NCI-H2107 treated with DMSO at 0.1 percent for 48 hours (cell line): ENCODE data around the gene FBXL17.
A peak's percentile ranks its signal among the peaks of the same experiment; 100 is the strongest.

Source experiments
- DNase-seq: peaks from one replicate; lab custom pipeline; 2025; ENCODE audit not compliant: unreplicated experiment; lab: John Stamatoyannopoulos, UW

FBXL17 gene

GRCh38 chr5:108375768-108376167 lies 6.1 kb downstream of the FBXL17 start:
- no peak for DNase-seq

- no peak for DNase-seq
Measured at GRCh38 chr5:108373426-108373825, 8.5 kb downstream of the FBXL17 start.

- no peak for DNase-seq
Measured at GRCh38 chr5:108372369-108372768, 9.5 kb downstream of the FBXL17 start.

- no peak for DNase-seq
Measured at GRCh38 chr5:108371263-108371662, 10.6 kb downstream of the FBXL17 start.

- no peak for DNase-seq
Measured at GRCh38 chr5:108369167-108369566, 12.7 kb downstream of the FBXL17 start.

- DNase-seq: no peak
Measured at GRCh38 chr5:108367679-108368334, 14.1 kb downstream of the FBXL17 start.

- no peak for DNase-seq
Measured at GRCh38 chr5:108366500-108366899, 15.4 kb downstream of the FBXL17 start.

- no peak for DNase-seq
Measured at GRCh38 chr5:108361771-108362170, 20.1 kb downstream of the FBXL17 start.

- DNase-seq: no peak
Measured at GRCh38 chr5:108361239-108361638, 20.7 kb downstream of the FBXL17 start.

- no peak for DNase-seq
Measured at GRCh38 chr5:108360280-108360679, 21.6 kb downstream of the FBXL17 start.

GRCh38 chr5:108356286-108356685 lies 25.6 kb downstream of the FBXL17 start:
- no peak for DNase-seq

GRCh38 chr5:108353087-108353486 lies 28.8 kb downstream of the FBXL17 start:
- DNase-seq: no peak

GRCh38 chr5:108345541-108346171 lies 36.2 kb downstream of the FBXL17 start:
- DNase-seq: peak; percentile 45

- no peak for DNase-seq
Measured at GRCh38 chr5:108344103-108344822, 37.6 kb downstream of the FBXL17 start.

- DNase-seq: no peak
Measured at GRCh38 chr5:108341866-108342265, 40.0 kb downstream of the FBXL17 start.

GRCh38 chr5:108340131-108340530 lies 41.8 kb downstream of the FBXL17 start:
- DNase-seq: no peak

- no peak for DNase-seq
Measured at GRCh38 chr5:108339220-108339619, 42.7 kb downstream of the FBXL17 start.

GRCh38 chr5:108334225-108334624 lies 47.7 kb downstream of the FBXL17 start:
- no peak for DNase-seq

GRCh38 chr5:108326982-108327381 lies 54.9 kb downstream of the FBXL17 start:
- no peak for DNase-seq

- DNase-seq: no peak
Measured at GRCh38 chr5:108324886-108325285, 57.0 kb downstream of the FBXL17 start.

- DNase-seq: no peak
Measured at GRCh38 chr5:108321341-108321740, 60.6 kb downstream of the FBXL17 start.

GRCh38 chr5:108320231-108320630 lies 61.7 kb downstream of the FBXL17 start:
- DNase-seq: no peak
